Peyer's patch (tissue), 4 donors: ENCODE data around the gene CYP27C1.

Source experiments
- POLR2A ChIP-seq, 2 donors: fragments of 450-650 bp; IDR thresholded peaks; one replicate each; pipeline ENCODE4 v1.5.1; 2017; ENCODE audit warnings: antibody characterized with exemption in 2 of 2, mild to moderate bottlenecking in 2 of 2, moderate library complexity in 2 of 2
- TF ChIP-seq, protein P1 (sequence below), 6 experiments: fragments of 450-650 bp in 4 of 6; fragments of 200-600 bp in 2 of 6; sonication (generic) in 1 of 6; IDR thresholded peaks; one replicate each; pipeline ENCODE4 v1.5.1; 2017 to 2019; ENCODE audit warnings: antibody characterized with exemption in 6 of 6, mild to moderate bottlenecking in 3 of 6, moderate library complexity in 1 of 6

DNA sequence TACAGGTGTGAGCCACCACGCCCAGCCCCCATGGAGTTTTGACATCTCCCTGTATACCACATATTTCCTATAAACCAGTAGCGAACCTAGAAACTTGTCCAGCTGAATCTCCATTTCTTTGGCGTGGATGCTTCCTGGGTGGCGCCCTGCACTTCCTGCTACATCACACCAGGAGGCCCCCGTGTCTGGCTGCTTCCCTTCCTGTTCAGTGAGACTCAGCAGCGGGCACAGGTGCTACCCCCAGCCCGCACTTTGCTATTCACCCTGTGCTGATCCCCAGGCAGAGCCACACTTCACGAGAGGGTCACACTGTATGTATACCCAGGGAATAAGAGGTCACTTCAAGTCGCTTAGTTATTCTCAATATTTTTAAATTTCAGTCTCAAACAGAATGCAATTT, 35.0 kb downstream of the CYP27C1 start:
- no peak for TF ChIP-seq POLR2A (IDR thresholded peaks at IDR 0.05)
- TF ChIP-seq, protein P1, sequence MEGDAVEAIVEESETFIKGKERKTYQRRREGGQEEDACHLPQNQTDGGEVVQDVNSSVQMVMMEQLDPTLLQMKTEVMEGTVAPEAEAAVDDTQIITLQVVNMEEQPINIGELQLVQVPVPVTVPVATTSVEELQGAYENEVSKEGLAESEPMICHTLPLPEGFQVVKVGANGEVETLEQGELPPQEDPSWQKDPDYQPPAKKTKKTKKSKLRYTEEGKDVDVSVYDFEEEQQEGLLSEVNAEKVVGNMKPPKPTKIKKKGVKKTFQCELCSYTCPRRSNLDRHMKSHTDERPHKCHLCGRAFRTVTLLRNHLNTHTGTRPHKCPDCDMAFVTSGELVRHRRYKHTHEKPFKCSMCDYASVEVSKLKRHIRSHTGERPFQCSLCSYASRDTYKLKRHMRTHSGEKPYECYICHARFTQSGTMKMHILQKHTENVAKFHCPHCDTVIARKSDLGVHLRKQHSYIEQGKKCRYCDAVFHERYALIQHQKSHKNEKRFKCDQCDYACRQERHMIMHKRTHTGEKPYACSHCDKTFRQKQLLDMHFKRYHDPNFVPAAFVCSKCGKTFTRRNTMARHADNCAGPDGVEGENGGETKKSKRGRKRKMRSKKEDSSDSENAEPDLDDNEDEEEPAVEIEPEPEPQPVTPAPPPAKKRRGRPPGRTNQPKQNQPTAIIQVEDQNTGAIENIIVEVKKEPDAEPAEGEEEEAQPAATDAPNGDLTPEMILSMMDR (IDR thresholded peaks at IDR 0.05) = no peak
